ENCODE results near the gene KRTAP5-4.
"Not testable (repeated sequence)": the region's sequence is repeated elsewhere in the genome, so short reads cannot be mapped to it uniquely, and the experiment has no call there.

- not testable (repeated sequence) for TF ChIP-seq EZH2phosphoT487 (IDR thresholded peaks at IDR 0.05; ENCODE audit: borderline replicate concordance); CTCF (conservative IDR thresholded peaks at IDR 0.05; ENCODE audit: low read length)
Measured at GRCh38 chr11:1607156-1607845, 14.6 kb downstream of the KRTAP5-4 start.
